GM21526 (cell line): ENCODE data around the gene SH3BGR.

ENCODE experiments used
- ATAC-seq: cut with Tn5 transposase; IDR thresholded peaks from one replicate; pipeline ENCODE4 v1.9.1; 2021; ENCODE audit warnings: moderate library complexity; ENCODE audit not compliant: unreplicated experiment, low FRiP score

Gene SH3BGR

DNA sequence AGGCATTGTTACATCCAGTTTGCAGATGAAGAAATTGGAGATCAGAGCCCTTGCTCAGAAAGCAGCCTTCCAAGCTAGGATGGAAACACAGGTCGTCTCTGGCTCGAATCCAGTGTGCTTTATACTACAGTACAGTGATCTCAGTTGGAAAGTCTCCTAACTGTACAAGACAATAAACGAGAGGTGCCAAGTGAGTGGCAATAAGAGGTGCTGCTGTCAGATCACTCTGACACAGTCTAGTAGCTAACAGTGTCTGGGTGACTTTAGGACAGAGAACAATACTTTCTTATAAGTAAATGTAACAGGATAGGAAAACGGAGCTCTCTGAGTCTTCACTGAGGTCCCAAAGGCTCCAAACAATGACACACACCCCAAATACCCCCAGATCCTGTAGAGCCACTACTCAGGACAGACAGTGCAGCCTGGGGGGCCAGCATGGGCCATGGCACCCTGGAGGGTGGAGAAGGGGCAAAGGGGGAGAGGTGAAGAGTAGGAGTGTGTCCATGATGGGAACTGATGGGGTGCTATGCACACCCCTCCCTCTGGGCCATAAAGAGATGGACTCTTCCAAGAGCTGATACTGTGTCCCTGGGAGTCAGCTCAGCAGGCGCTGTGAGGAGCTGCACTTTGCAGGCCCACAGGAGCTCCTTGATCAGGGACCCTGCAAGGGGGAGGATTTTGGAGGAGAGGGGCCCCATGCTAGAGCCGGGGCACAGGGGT, 3.3 kb downstream of the SH3BGR start:
- no peak for ATAC-seq

DNA sequence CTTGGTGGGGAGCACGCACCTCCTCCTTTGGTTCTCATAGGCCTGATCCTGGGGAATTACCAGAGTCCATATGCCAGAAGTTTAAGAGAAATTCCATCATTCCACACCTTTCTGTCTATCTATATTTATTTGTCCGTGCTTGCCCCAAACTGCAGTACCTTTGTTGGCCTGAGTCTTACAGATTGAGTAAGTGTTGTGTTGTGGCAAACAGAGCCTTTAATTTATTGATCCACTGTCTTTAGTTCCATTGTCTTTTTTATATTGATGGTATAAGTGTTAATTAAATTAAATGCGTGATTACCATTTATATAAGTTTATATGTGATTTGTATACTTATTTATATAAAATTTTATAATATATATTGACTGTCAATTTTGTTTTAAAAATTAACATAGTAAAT, 4.9 kb downstream of the SH3BGR start:
- no peak for ATAC-seq

DNA sequence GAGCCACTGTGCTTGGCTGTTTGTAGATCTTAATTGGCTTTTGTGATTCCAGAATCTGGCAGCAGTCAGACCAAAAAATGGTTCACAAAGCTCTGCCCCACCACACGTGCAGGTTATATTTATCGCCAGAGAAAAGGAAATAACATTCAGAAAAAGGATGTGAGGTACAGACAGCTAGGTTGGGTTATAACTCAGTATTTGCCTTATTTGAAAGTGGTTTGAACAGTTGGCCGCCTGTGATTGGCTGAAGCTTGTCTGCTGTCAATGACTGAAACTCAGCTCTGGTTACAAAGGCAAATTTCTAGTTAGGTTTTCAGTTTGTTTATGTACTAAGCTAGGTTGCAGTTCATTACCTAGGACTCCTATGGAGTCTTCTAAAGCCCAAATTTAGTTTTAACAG, 9.6 kb downstream of the SH3BGR start:
- peak; percentile 81 for ATAC-seq

DNA sequence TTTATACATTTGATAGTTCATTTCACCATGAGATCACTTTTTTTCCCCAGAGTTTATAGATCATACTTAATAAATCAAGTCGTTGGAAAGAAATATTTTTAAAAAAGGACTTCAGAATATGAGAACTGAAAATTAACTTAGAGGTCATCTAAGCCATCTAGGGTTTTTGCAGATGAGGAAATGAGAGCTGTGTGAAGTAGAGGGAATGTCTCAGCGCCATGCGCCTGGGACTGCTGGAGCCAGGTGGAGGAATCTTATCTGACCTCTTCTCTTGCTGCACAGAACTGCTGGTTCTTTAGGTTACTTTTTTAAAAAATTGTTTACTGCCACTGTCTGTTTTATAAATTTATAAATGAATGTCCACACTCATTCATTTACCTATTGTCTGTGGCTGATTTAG, 11.5 kb downstream of the SH3BGR start:
- ATAC-seq = no peak

DNA sequence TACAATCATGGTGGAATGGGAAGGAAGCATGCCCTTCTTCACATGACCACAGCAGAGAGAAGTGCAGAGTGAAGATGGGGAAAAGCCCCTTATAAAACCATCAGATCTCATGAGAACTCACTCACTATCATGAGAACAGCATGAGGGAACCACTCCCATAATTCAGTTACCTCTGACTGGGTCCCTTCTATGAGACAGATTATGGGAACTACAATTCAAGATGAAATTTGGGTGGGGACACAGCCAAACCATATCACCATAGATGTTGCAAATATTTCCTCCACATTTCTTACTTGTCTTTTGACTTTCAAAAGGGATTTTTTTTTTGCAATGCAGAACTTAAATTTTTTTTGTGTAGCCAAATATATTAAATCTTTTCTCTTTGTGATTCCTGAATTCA, 14.8 kb downstream of the SH3BGR start:
- no peak for ATAC-seq

DNA sequence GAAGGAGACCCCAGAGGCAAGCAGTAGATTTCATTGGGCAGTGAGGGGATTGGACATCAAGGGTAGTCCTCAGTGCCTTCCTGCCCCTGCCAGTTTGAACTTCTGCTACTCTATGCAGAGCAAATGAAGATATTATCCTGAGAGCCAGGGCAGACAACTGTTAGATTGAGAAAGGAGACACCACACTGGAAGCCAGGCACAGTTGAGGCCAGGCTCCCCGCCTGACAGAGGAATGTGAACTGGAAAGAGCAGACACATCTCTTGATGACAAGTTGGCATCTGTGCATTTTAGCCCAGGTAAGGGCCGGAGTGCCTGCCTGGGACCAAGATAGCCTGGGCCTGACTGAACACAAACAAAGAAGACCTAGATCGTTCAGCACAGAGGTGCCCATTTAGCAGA, 16.0 kb downstream of the SH3BGR start:
- ATAC-seq = no peak

DNA sequence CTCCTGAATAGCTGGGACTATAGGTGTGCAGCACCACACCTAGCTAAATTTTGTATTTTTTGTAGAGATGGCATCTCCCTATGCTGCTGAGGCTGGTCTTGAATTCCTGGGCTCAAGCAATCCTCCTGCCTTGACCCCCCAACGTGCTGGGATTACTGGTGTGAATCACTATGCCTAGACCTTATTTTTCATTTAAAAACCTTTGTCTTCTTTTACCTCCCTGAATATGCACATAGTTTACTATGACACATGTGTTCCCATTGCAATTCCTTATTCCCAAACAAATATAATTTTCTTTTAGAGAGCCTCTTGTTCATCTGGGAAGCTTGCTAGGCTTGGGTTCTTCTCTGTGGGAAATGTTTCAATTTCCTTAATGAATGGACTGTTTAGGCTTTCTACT, 16.8 kb downstream of the SH3BGR start:
- ATAC-seq = no peak

DNA sequence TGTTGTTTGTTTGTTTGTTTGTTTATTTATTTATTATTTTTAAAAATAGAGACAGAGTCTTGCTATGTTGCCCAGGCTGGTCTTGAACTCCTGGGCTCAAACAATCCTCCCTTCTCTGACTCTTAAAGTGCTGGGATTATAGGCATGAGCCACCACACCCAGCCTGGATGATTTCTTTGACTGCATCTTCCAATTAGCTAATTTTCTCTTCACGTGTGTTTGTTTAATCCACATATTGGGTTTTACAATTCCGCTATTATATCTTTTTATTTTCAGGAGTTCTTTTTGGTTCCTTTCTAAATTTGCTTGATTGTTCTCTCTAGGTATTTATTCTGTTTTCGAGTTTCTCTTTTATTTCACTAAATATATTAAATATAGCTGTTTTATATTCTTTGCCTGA, 19.8 kb downstream of the SH3BGR start:
- ATAC-seq = no peak

DNA sequence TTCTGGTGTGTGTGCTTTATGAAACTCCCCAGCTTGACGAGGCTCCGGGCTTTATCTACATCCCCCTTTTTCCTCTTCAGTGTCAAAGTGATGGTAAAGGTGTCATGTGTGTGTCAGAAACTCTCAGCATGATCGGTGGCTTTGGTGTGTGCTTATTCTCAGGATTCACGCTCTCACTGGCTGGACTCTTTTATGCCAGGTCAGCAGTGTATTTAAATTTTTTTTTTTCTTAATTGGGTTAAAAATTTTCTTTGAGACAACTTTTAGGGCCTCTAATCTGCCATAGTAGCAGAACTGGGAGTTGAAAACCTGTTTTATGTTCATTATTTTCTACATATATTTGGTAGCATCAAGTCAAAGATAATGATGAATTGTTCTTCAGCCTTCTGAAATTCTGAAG, 21.0 kb downstream of the SH3BGR start:
- ATAC-seq = no peak

DNA sequence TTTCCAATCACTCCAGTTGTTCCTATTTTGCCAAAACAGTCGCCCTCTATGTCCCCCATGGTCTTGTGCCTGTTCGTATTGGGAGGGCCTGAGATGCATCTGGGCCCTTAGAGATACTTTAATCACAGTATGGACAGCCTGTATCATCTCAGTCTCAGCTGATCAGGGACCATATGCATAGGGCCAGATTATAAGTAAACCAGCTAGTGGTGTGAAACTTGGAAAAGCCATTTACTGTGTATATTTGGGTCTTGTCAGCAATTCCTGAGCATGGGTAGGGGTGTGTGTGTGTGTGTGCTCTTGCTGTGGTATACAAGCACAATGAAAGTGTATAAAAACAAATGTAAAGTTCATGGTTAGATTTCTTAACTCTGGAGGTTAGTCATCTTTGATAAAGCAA, 22.8 kb downstream of the SH3BGR start:
- ATAC-seq = no peak

DNA sequence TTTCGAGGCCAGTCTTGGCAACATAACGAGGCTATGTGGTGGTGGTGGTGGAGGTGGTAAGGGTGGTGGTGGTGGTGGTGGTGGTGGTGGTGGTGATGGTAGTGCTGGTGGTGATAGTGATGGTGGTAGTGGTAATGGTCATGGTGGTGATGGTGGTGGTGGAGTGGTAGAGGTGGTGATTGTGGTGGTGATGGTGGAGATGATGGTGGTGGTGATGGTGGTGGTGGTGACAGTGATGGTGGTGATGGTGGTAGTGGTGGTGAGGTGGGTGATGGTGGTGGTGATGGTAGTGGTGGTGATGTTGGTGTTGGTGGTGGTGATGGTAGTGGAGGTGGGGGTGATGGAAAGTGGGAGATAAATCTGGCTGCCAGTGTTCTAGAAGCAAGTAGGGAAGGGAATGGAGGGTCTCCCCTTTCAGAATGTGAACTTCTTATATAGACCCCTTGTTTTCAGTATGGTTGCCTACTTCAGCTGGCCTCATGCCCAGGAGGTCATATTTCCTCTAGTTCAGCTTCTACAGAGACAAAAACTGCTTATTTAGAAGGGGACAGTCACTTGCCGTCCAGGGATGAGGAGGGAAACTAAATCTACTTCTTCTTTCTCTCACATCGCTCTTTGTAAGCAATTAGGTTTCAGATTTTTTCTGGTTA, 27.5 kb downstream of the SH3BGR start:
- no peak for ATAC-seq

DNA sequence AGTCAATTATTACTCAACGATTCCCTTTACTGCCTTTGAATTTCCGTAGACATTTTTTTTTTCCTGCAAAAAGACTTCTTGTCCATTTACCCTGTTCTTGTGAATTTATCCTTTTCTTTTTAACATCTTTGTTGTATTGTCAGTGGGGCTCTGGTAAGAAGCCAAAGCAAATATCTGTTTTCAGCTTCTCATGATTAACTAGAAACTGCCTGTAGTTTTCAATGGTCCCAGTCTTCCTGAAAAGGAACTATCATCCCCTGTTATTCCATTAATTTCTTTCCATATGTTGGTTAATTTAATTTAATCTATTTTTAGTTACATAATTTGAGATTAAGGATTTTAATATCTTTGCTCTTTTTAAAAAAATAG, 28.0 kb downstream of the SH3BGR start:
- ATAC-seq = no peak

DNA sequence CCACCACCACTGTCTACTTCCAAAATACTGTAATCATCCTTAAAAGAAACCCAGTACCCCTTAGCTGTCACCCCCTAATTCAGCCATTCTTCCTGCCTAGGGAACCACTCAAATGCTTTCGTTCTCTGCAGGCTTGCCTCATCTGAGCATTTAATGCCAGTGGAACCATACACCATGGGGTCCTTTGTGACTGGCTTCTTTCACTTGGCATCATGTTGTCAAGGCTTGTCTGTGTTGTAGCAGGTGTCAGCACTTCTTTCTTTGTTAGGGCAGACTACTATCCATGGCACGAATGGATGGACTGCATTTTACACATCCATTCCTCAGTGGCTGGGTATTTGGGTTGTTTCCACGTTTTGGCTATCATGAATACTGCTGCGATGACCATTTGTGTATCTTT, 28.5 kb downstream of the SH3BGR start:
- ATAC-seq = no peak

DNA sequence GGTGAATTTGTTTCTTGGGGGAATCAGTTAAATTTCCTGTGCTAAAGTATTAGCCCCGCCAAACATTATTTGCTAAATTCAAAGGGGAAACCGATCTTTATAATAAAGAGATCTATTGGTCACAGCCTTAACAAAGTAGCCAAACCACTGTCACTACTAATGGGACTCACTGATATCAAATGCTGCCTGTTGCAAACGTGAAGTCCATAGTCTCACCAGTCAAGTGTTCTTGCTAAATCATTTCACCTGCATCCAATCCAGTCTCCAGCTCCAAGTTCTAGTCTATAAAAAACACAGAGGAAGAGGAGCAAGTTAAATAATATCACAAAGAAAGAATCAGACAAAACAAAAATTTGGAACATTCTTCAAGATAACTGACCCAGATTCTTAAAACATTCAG, 30.1 kb downstream of the SH3BGR start:
- no peak for ATAC-seq

DNA sequence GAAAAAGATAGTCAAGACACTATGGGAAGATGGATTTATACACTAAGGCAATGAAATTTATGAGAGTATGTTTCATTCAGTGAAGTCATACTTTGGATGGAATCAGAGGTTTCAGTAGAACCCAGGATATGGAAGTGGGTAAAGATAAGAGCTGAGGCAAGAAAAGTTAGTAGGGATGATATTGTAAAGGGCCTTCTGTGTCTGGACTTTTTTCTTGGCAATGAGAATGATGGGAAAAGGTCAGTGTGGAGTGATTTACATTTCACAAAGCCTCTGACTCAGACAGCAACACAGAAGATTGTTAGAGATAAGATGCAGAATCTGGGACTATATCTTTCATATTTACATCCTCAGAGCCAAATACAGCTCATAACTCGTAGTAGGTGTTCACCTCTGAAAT, 32.1 kb downstream of the SH3BGR start:
- no peak for ATAC-seq

DNA sequence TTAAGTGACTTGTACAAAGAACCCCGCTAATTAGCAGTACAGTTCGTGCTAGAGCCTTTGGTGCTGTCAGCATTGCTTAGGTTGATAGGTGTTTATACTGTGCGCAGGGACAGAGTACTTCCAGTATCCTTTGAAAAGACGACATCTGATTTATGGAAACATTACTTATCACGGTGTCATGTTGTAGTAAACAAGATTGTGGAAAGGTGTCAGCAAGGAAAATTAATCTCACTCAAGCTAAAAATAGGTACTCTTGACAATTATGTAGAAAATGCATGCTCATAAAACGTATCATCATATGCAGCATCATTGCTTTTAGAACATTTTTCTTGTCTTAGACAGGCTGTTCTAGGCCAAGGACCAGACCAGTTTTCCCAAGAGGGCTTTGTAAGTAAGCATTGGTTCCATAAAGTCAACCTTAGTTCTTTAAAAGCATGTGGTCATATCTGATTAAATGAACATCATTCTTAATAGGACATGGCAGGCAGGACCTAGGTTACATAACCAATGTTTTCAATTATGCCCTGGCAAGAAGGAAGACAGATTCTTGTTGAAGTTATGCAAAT, 33.0 kb downstream of the SH3BGR start:
- ATAC-seq = no peak

DNA sequence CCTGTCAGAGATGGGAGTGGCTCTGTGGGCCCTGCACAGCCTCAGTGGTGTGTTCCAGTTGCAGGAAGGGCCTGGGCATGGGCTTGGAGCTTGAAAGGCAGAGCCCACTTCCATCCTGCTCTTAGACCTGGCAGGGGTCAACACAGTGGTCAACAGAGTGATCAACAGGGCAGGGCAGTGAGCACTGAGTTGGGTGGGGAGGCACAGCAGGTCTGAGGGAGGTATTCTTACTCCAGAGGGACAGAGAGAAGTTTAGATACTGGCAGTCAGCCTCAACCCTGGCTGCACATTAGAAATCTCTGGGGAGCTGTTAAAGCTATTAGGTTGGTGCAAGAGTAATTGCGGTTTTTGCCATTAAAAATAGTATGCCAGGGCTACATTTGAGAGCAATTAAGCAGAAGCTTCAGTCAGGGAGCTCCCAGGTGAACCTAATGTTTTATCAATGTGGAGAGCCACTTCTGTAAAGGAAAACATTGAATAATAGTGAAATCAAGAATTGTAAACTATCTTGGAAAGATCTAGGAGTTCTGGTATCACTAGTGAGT, 37.7 kb downstream of the SH3BGR start:
- no peak for ATAC-seq

DNA sequence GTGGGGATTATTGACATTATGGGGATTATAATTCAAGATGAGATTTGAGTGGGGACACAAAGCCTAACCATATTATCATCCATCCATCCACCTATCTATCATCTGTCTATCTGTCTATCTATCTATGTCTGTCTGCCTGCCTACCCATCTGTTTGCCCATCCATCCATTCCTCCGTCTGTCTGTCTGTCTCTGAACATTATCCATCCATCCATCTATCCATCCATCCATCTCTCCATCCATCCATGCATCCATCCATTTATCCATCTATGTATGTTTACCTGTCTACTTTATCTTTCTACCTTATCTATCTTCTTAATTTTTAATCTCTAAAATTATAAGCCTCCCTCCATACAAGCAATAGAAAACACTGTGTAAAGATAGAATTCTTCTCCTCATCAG, 47.4 kb downstream of the SH3BGR start:
- ATAC-seq = no peak

DNA sequence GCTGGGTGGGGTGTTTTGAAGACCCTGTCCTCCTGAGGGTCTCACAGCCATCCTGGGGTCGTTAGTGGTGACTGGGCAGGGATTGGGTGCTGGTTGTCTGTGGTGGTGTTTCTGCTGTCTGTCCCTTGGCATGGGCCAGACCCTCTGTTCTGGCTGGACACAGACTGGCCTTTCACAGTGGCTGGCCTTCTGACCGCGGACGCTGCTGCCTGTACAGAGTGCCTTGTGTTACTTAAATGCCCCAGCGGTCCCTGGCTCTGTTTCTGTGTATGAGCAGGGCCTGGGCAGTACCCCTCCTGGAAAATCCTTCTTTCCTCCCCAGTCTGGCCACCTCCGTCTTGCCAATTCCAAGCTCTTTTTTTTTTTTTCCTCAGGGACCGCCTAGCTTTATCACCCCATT, 50.9 kb downstream of the SH3BGR start:
- no peak for ATAC-seq

DNA sequence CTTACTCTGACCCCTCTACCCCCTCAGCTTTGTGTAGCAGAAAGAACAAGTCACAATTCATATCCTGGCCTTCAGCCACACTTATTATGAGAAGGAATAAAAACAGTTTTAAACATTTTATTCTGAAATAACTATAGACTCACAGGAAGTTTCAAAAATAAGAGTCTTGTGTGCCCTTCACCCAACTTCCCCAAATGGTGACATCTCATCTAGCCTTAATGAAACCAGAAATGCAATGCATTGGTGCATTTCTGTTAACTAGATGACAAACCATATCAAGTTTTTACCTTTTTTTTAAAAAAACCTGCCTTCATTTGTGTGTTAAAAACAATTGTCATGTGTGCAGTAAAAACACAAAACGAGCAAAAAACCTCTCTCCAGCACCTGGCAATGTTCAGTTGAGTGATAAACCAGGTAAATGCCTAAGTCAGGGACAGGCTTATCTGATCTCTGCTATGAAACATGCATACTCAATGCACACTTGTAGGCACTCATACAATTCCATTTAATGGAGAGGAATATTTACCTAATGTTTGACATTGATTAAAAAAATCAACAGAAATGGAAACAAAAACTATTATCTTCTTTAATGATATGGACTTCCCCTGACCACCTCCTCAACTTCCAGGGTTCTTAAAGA, 51.5 kb downstream of the SH3BGR start:
- no peak for ATAC-seq

DNA sequence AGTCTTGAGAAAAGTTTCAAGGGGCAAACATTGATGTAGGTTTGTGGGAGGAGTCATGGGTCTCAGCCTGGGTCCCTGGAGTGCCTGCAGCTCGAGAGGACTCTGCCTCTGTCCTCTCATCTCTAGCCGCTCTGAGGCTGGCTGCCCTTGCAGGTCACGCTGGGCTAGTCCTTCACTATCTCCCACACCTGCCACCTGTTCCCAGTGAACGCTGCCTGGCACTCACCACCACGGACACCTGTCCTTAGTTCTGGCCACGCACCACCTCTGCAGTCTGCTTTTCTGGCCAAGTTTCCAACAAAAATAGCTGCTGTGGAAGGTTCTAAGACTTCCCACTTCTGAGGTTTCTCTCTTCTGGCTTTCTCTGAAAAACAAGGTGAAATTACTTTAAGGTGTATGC, 52.5 kb downstream of the SH3BGR start:
- ATAC-seq = no peak

DNA sequence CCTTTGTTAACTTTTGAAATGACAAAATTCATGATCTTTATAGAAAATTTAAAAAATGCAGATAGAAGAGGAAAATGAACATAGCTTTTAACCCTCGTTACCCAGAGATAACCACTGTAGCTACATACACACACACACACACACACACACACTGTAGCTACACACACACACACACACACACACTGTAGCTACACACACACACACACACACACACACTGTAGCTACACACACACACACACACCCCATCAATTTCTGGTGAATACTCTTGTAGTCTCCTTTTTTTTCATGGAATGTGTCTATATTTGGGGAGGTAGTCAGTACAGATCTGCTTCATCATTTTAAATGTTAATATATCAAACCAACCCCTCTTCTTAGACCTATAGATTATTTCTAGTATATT, 58.5 kb downstream of the SH3BGR start:
- ATAC-seq = no peak
